HG02588 (cell line): Measurements from ENCODE around the gene ERCC2.
"Not testable (repeated sequence)": the region's sequence is repeated elsewhere in the genome, so short reads cannot be mapped to it uniquely, and the experiment has no call there.

Experiments used
- ATAC-seq: cut with Tn5 transposase; IDR thresholded peaks from one replicate; pipeline ENCODE4 v1.9.1; 2021; ENCODE audit warnings: mild to moderate bottlenecking, moderate library complexity; ENCODE audit not compliant: unreplicated experiment

ERCC2 gene

GRCh38 chr19:45340232-45340898 lies 30.0 kb downstream of the ERCC2 start, which contains the start of gene KLC3:
TSS of gene KLC3 (plus strand) at chr19:45340750. CDS start at chr19:45345542, 4,792 bp downstream.
- no peak for ATAC-seq

GRCh38 chr19:45339629-45340028 lies 30.7 kb downstream of the ERCC2 start:
- ATAC-seq = no peak

DNA sequence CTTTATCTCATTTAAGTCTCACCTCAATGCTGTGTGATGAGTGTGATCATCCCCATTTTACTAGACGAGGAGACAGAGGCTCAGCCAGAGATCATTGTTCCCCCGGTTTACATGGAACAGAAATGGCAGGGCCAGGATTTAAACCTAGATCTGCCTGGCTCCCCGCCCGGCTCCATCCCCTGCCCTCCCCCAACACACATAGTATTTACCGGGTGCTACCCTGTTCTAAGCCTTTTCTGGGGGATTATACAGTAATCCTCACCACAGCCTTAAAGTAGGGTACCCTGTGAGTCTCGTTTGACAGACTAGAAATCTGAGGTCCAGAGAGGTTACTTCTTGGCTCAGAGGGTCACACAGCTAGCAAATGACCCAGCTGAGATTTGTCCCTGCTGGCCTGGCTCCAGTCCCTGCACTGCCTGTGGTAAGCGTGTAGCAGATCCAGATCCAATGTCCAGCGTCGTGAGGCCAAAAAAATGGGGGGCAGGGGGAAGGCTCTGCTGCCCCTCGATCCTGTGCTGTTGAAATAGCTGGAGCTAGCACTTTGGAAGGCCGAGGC lies 33.6 kb downstream of the ERCC2 start:
- ATAC-seq = no peak

GRCh38 chr19:45334881-45335280 lies 35.5 kb downstream of the ERCC2 start:
- not testable (repeated sequence) for ATAC-seq

DNA sequence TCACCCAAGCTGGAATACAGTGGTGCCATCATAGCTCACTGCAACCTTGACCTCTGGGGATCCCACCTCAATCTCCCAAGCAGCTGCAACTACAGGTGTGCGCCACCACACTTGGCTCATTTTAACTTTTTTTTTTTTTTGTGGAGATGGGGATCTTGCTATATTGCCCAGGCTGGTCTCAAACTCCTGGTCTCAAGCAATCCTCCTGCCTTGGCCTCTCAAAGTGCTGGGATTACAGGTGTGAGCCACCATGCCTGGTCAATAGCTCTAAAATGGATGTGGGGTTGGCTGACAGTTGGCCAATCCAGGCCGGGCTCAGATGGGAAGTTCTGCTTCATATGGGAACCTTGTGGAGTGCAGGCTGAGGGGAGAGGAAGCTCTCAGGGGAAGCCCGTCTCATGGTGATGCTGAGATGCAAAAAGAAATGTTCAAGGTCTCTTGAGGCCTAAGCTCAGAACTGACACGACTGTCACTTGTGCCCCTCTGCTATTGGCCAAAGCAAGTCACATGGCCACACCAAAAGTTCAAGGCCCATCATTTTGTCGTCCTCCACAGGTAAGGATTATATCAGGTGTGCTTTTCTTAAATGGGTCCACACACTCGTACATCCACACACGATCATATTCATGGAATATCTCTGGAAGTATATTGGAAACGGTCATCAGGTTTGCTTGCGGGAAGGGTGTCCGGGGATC lies 36.6 kb downstream of the ERCC2 start:
- ATAC-seq = no peak

- no peak for ATAC-seq
Observed at GRCh38 chr19:45331411-45331810, 39.0 kb downstream of the ERCC2 start.

- no peak for ATAC-seq
Observed at GRCh38 chr19:45327404-45328143, 42.8 kb downstream of the ERCC2 start.

- ATAC-seq = no peak
Observed at GRCh38 chr19:45324349-45324907, 45.9 kb downstream of the ERCC2 start.

DNA sequence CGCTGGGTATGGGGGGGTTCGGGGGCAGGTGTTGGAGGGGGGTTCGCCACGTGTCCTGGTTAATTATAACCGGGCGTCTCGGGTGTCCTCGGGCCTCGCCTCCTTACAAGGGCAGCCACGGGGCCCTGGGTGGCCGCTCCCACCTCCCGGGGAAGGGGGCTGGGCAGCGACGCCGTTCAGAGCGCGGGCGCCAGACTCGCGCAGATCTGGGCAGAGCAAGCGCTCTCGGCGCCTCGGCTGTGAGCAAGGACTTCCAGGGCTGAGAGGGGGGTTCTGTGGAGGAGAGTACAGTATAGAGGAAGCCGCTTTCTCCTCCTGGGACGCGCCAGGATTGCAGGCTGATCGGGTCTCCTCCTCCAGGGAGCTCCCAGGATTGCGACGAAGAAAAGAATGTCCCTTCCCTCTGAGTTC lies 46.7 kb downstream of the ERCC2 start:
- no peak for ATAC-seq

DNA sequence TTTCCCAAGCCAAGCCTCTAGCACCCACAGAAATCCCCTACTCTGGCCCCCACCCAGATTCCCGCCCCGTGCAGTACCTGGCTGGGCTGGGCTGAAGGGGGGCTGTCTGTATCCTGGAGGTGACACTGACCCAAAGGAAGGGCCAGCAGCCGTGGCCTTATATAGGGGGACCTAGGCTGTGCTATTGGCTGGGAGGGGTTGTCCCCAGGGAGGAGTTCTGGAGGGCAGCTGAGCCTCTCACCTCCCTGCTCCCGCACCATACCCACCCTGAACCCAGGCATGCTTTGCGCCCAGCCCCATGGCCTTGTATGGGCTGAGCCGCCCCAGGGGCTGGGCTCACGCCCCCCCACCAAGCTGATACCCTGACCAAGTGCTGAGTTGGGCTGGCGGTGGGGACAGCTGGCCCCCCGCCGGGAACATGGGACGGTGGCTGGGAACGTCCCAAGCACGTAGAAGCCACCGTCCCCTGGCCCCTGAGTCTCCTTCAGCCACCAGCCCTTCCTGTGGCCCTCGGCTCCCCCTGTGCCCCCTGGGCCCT lies 47.6 kb downstream of the ERCC2 start, which contains the start of gene CKM:
Gene CKM, minus strand, starts transcription at position 132 of the 538 bp plus-strand sequence. CDS start 3,162 bp downstream, outside the sequence.
- no peak for ATAC-seq

- ATAC-seq = no peak
Observed at GRCh38 chr19:45322311-45322710, 48.1 kb downstream of the ERCC2 start.

DNA sequence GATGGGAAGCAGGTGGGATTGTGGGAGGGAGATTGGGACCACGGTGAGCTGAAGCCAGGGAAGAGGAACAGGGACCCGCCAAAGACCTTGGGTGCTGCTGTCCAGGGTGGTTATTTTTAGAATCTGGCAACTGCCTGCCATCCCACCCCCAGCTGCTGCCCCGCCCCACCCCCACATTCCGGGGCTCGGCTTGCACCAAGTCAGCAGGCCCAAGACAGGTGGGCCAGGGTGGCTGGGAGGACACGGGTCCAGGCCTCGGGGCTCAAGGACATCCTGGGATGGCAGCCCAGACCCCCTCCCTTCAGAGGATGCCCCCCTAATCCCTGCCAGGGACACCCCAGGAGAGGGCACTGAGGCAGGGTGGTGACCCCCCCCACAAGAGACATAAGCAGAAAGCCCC lies 48.5 kb downstream of the ERCC2 start:
- no peak for ATAC-seq

DNA sequence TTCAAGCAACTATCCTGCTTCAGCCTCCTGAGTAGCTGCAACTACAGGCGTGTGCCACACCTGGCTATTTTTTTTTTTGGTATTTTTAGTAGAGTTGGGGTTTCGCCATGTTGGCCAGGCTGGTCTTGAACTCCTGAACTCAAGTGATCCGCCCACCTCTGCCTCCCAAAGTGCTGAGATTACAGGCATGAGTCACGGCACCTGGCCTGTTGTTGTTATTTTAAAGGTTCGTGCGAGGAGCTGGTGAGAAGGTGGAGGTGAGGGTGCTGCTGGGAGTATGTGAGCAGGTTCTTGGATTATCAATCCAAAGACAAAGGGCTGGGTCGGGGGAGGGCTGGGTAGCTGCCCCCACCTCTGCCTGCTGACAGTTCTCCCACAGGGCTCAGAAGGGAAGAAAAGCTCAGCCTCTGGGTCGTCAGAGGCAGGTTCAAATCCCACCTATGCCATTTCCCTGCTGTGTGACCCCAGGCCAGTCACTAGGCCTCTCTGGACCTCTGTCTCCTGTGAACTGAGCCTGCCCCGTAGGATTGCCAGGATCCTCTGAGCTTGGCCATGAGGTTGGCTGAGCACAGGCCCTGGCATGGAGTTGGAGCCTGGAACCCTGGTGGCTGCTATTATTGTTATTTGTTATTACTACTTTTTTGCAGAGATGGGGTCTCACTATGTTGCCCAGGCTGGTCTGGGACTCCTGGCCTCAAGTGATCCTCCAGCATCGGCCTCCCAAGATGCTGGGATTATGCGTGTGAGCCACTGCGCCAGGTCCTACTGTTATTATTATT lies 49.2 kb downstream of the ERCC2 start:
- ATAC-seq = no peak

DNA sequence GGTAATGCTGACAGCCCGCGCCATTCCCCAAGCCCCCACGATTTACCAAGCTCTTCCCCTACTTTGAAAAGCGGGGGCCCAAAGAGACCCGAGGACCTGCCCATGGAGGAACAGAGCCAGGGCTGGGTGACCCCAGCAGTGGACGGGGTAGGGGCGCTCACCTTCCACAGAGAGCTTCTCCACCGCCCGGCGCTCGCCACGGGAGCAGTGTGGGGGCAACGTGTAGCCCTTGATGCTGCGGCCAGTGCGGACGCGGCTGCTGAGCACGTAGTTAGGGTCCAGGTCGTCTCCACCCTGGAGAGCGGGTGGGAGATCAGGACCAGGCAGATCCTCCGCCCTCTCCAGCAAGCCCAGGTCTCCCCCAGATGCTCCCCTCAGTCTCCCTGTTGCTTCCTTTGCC lies 55.1 kb downstream of the ERCC2 start:
- ATAC-seq = no peak

DNA sequence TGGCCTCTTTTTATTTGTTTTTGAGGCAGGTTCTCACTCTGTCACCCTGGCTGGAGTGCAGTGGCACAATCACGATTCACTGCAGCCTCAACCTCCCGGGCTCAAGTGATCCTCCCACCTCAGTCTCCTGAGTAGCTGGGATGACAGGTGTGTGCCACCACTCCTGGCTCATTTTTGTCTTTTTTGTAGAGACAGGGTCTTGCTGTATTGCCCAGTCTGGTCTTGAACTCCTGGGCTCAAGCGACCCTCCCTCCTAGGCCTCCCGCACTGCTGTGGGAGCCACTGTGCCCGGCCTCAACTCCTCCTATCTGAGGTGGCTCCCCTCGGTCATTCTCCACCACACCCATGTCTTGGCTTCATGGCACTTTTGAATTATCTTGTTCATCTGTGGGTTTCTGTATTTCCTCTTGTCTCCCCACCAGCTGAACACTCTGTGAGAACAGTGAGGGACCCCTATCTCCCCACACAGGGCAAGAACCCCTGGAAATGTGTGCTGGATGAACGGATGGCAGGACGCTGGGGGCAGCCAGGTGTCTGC lies 55.6 kb downstream of the ERCC2 start:
- no peak for ATAC-seq

DNA sequence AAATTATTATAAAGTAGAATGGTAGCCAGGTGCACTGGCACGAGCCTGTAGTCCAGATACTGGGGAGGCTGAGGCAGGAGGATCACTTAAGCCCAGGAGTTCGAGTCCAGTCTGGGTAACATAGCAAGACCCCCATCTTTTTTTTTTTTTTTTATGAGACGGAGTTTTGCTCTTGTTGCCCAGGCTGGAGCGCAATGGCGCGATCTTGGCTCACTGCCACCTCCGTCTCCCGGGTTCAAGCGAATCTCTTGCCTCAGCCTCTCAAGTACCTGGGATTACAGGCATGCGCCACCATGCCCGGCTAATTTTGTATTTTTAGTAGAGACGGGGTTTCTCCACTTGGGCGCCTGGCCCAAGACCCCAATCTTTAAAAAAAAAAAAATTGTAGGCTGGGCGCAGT lies 58.1 kb downstream of the ERCC2 start:
- not testable (repeated sequence) for ATAC-seq

DNA sequence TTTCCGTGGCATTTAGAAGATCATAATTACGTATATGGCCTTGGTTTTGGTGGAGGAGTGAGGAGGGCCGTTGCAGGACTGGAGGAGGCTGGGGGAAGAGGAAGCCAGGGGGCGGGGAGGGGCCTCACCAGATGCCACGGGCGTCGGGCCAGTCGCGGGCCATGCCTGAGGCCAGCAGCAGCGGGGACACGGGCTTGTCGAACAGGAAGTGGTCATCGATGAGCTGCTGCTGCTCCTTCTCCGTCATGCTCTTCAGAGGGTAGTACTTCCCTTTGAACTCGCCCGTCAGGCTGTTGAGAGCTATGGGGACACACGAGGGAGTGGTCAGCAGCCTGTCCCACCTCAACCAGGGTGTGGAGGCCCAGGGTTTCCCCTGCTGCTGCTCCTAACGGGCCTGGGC lies 58.8 kb downstream of the ERCC2 start:
- ATAC-seq = no peak

GRCh38 chr19:45309322-45309721 lies 61.1 kb downstream of the ERCC2 start:
- not testable (repeated sequence) for ATAC-seq

DNA sequence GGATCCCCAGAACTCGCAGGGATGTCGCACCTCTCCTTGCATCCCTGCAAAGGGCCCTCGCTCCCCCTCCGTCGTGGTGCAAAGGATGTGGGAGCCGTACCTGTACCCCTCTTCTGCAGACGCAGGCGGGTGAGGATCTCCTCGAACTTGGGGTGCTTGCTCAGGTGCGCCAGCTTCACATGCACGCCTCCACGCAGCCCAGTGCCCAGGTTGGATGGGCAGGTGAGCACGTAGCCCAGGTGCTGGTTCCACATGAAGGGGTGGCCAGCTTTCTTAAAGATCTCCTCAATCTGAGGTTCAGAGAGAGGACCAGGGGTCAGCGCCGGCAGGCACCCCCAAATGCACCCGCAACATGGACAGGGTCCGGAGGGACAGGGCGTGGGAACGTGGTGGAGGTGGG lies 63.0 kb downstream of the ERCC2 start:
- ATAC-seq = no peak

DNA sequence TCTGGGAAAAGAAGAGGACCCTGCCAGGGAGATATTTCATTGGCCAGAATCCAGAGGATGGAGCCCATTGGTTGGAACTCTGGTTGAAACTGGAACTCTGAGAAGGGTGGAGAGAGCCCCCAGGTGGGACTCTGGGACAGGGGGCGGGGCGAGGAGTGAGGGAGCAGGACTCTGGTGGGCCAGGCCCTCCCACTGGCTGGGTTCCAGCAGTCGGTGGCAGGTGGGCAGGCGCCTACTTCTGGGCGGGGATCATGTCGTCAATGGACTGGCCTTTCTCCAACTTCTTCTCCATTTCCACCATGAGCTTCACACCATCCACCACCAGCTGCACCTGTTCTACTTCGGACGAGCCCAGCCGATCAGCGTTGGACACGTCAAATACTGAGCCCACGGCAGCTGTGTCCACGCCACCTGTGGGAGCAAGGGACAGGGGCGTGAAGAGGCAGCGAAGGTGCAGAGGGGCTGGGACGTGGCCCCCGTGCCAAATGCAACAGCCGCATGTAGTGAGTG lies 63.8 kb downstream of the ERCC2 start:
- ATAC-seq = no peak
